DND-41 (cell line): ENCODE data around the gene ANTXR2.

Experiments used
- EZH2 ChIP-seq: IDR thresholded peaks from 3 replicates; pipeline ENCODE4 v1.6.1; 2012; ENCODE audit warnings: borderline replicate concordance, low read depth, mild to moderate bottlenecking, moderate library complexity, low read length, inconsistent platforms; ENCODE audit not compliant: severe bottlenecking
- TF ChIP-seq, protein P1 (sequence below): IDR thresholded peaks from 2 replicates; pipeline ENCODE4 v1.5.1; 2012; ENCODE audit warnings: borderline replicate concordance, low read length, moderate library complexity, mild to moderate bottlenecking; ENCODE audit not compliant: poor library complexity, severe bottlenecking; ENCODE audit errors: extremely low read depth

DNA sequence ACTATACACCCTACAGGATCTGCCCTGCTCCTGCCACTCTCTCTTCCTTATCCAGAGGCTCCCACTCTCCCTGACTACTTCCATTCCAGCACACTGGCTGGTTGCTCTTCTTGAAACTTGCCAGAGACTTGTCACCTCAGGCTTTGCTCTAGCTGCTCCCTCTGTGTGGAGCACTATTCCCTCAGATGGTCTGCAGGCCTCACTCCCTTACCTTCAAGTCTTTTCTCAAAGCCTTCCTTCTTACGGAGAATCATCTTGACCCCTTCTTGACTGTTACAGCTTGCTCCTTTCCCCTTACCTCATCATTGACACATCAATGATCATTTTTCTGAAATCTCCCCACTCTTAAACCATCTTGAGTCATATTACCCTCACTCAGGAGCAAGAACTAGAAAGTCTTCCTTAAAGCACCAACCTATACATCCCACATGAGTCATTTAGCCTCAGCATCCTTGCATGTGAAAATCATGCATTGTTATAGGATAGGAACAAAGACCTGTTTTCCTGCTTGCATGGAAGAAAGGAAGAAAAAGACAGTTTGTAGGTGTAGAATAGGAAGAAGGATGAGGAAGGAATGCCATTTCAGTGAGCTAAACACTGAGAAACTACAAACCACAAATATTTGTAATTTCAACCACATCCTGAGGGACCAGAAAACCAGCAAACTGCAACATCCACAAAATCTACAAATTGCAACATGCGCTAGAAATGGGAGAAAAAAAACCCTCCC is 55.7 kb downstream of the ANTXR2 start:
- TF ChIP-seq, protein P1, sequence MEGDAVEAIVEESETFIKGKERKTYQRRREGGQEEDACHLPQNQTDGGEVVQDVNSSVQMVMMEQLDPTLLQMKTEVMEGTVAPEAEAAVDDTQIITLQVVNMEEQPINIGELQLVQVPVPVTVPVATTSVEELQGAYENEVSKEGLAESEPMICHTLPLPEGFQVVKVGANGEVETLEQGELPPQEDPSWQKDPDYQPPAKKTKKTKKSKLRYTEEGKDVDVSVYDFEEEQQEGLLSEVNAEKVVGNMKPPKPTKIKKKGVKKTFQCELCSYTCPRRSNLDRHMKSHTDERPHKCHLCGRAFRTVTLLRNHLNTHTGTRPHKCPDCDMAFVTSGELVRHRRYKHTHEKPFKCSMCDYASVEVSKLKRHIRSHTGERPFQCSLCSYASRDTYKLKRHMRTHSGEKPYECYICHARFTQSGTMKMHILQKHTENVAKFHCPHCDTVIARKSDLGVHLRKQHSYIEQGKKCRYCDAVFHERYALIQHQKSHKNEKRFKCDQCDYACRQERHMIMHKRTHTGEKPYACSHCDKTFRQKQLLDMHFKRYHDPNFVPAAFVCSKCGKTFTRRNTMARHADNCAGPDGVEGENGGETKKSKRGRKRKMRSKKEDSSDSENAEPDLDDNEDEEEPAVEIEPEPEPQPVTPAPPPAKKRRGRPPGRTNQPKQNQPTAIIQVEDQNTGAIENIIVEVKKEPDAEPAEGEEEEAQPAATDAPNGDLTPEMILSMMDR = peak; percentile 23
- no peak for TF ChIP-seq EZH2
